ENCODE measurements around the gene PLGRKT.
A peak's percentile ranks its signal among the peaks of the same experiment; 100 is the strongest.

Gene PLGRKT

GRCh38 chr9:5482194-5482593, 44.5 kb upstream of the PLGRKT start:
- Histone ChIP-seq H3K9ac (ENCODE audit: low read length) (no peak overlapping the region), H3K79me1 (ENCODE audit: low read length) (no peaks in the 10 kb centered on the region), H3K36me3 (ENCODE audit: control insufficient read depth in 1 of 2, insufficient read depth in 2 of 2, low read length in 2 of 2) (no peaks in the 10 kb centered on the region), H3K4ac (ENCODE audit: low read depth, low read length) (no peak overlapping the region), H3K79me2 (ENCODE audit: control insufficient read depth, insufficient read depth, low read length, poor library complexity) (no peaks in the 10 kb centered on the region), H2BK5ac (ENCODE audit: low read depth, low read length, poor library complexity) (no peak overlapping the region), H3K18ac (ENCODE audit: low read length) (no peak overlapping the region), H3K4me1 (ENCODE audit: control insufficient read depth in 1 of 2, insufficient read depth in 2 of 2, low read length in 2 of 2) (no peaks in the 10 kb centered on the region), H2AFZ (ENCODE audit: insufficient read depth, low read length, poor library complexity) (no peak overlapping the region), H4K12ac (ENCODE audit: low read depth, low read length) (no peak overlapping the region), H2AK5ac (ENCODE audit: low read length) (no peak overlapping the region), H4K8ac (ENCODE audit: low read depth, low read length) (no peak overlapping the region), H4K91ac (ENCODE audit: low read depth, low read length) (no peak overlapping the region), H3K23ac (ENCODE audit: low read length) (no peak overlapping the region), H3K27ac (ENCODE audit: low read depth, low read length) (no peak overlapping the region), H3K4me3 (ENCODE audit: low read depth, low read length) (no peak overlapping the region), H3K27me3 (ENCODE audit: insufficient read depth, low read length) (no peaks in the 10 kb centered on the region), H3K4me2 (ENCODE audit: low read length) (no peak overlapping the region), H2BK120ac (ENCODE audit: insufficient read depth, low read length, poor library complexity) (no peak overlapping the region), H2BK12ac (ENCODE audit: low read length) (no peak overlapping the region), H3K9me3 (ENCODE audit: insufficient read depth, low read depth, low read length) (peaks cover 4% of the 10 kb centered on the region), H3K14ac (ENCODE audit: low read length) (no peak overlapping the region)
- WGBS (ENCODE audit: extremely low coverage, insufficient coverage, insufficient read length), result no CpG with 5 or more reads among the region's 8 CpGs
- no peak for DNase-seq

GRCh38 chr9:5481322-5482040, 43.8 kb upstream of the PLGRKT start:
- H3K27ac ChIP-seq (ENCODE audit: low read depth, low read length), result no peak overlapping the region
- H2BK120ac ChIP-seq (ENCODE audit: insufficient read depth, low read length, poor library complexity), result no peak overlapping the region
- no peaks in the 10 kb centered on the region for H3K79me2 ChIP-seq (ENCODE audit: control insufficient read depth, insufficient read depth, low read length, poor library complexity)
- no peak overlapping the region for H4K12ac ChIP-seq (ENCODE audit: low read depth, low read length)
- no peaks in the 10 kb centered on the region for H3K4me1 ChIP-seq (ENCODE audit: control insufficient read depth in 1 of 2, insufficient read depth in 2 of 2, low read length in 2 of 2)
- no peak overlapping the region for H3K9ac ChIP-seq (ENCODE audit: low read length)
- H2AK5ac ChIP-seq (ENCODE audit: low read length), result no peak overlapping the region
- no peak overlapping the region for H2BK12ac ChIP-seq (ENCODE audit: low read length)
- H3K36me3 ChIP-seq (ENCODE audit: control insufficient read depth in 1 of 2, insufficient read depth in 2 of 2, low read length in 2 of 2), result no peaks in the 10 kb centered on the region
- H3K4me2 ChIP-seq (ENCODE audit: low read length), result no peak overlapping the region
- no peak overlapping the region for H4K91ac ChIP-seq (ENCODE audit: low read depth, low read length)
- peaks cover 4% of the 10 kb centered on the region for H3K9me3 ChIP-seq (ENCODE audit: insufficient read depth, low read depth, low read length)
- H3K79me1 ChIP-seq (ENCODE audit: low read length), result no peaks in the 10 kb centered on the region
- H3K18ac ChIP-seq (ENCODE audit: low read length), result no peak overlapping the region
- DNase-seq, result peak in 1 of 2 donors; percentile 58
- no CpG with 5 or more reads among the region's 5 CpGs for WGBS (ENCODE audit: extremely low coverage, insufficient coverage, insufficient read length)
- H2AFZ ChIP-seq (ENCODE audit: insufficient read depth, low read length, poor library complexity), result no peak overlapping the region
- no peak overlapping the region for H3K14ac ChIP-seq (ENCODE audit: low read length)
- no peak overlapping the region for H4K8ac ChIP-seq (ENCODE audit: low read depth, low read length)
- H3K23ac ChIP-seq (ENCODE audit: low read length), result no peak overlapping the region
- no peak overlapping the region for H3K4ac ChIP-seq (ENCODE audit: low read depth, low read length)
- H3K4me3 ChIP-seq (ENCODE audit: low read depth, low read length), result no peak overlapping the region
- H3K27me3 ChIP-seq (ENCODE audit: insufficient read depth, low read length), result no peaks in the 10 kb centered on the region
- no peak overlapping the region for H2BK5ac ChIP-seq (ENCODE audit: low read depth, low read length, poor library complexity)

GRCh38 chr9:5480919-5481318, 43.2 kb upstream of the PLGRKT start:
- Histone ChIP-seq H2AK5ac (ENCODE audit: low read length) (no peak overlapping the region), H2AFZ (ENCODE audit: insufficient read depth, low read length, poor library complexity) (no peak overlapping the region), H3K23ac (ENCODE audit: low read length) (no peak overlapping the region), H3K4me1 (ENCODE audit: control insufficient read depth in 1 of 2, insufficient read depth in 2 of 2, low read length in 2 of 2) (no peaks in the 10 kb centered on the region), H3K79me2 (ENCODE audit: control insufficient read depth, insufficient read depth, low read length, poor library complexity) (no peaks in the 10 kb centered on the region), H3K36me3 (ENCODE audit: control insufficient read depth in 1 of 2, insufficient read depth in 2 of 2, low read length in 2 of 2) (no peaks in the 10 kb centered on the region), H3K4me2 (ENCODE audit: low read length) (no peak overlapping the region), H3K18ac (ENCODE audit: low read length) (no peak overlapping the region), H3K9me3 (ENCODE audit: insufficient read depth, low read depth, low read length) (peaks cover 4% of the 10 kb centered on the region), H2BK5ac (ENCODE audit: low read depth, low read length, poor library complexity) (no peak overlapping the region), H3K27me3 (ENCODE audit: insufficient read depth, low read length) (no peaks in the 10 kb centered on the region), H3K14ac (ENCODE audit: low read length) (no peak overlapping the region), H3K4ac (ENCODE audit: low read depth, low read length) (no peak overlapping the region), H4K12ac (ENCODE audit: low read depth, low read length) (no peak overlapping the region), H2BK120ac (ENCODE audit: insufficient read depth, low read length, poor library complexity) (no peak overlapping the region), H3K4me3 (ENCODE audit: low read depth, low read length) (no peak overlapping the region), H4K91ac (ENCODE audit: low read depth, low read length) (no peak overlapping the region), H3K27ac (ENCODE audit: low read depth, low read length) (no peak overlapping the region), H2BK12ac (ENCODE audit: low read length) (no peak overlapping the region), H3K9ac (ENCODE audit: low read length) (no peak overlapping the region), H4K8ac (ENCODE audit: low read depth, low read length) (no peak overlapping the region), H3K79me1 (ENCODE audit: low read length) (no peaks in the 10 kb centered on the region)
- WGBS (ENCODE audit: extremely low coverage, insufficient coverage, insufficient read length), result no CpG with 5 or more reads among the region's 4 CpGs
- DNase-seq, result no peak

GRCh38 chr9:5479994-5480694, 42.4 kb upstream of the PLGRKT start:
- H3K9me3 ChIP-seq (ENCODE audit: insufficient read depth, low read depth, low read length), result peaks cover 4% of the 10 kb centered on the region
- H3K4me2 ChIP-seq (ENCODE audit: low read length), result no peak overlapping the region
- no CpG with 5 or more reads among the region's 3 CpGs for WGBS (ENCODE audit: extremely low coverage, insufficient coverage, insufficient read length)
- no peak overlapping the region for H3K9ac ChIP-seq (ENCODE audit: low read length)
- H2BK12ac ChIP-seq (ENCODE audit: low read length), result no peak overlapping the region
- no peak overlapping the region for H3K4me3 ChIP-seq (ENCODE audit: low read depth, low read length)
- no peaks in the 10 kb centered on the region for H3K36me3 ChIP-seq (ENCODE audit: control insufficient read depth in 1 of 2, insufficient read depth in 2 of 2, low read length in 2 of 2)
- no peak overlapping the region for H2BK120ac ChIP-seq (ENCODE audit: insufficient read depth, low read length, poor library complexity)
- no peaks in the 10 kb centered on the region for H3K4me1 ChIP-seq (ENCODE audit: control insufficient read depth in 1 of 2, insufficient read depth in 2 of 2, low read length in 2 of 2)
- H3K27ac ChIP-seq (ENCODE audit: low read depth, low read length), result no peak overlapping the region
- H3K79me1 ChIP-seq (ENCODE audit: low read length), result no peaks in the 10 kb centered on the region
- H4K91ac ChIP-seq (ENCODE audit: low read depth, low read length), result no peak overlapping the region
- H4K8ac ChIP-seq (ENCODE audit: low read depth, low read length), result no peak overlapping the region
- no peaks in the 10 kb centered on the region for H3K27me3 ChIP-seq (ENCODE audit: insufficient read depth, low read length)
- H4K12ac ChIP-seq (ENCODE audit: low read depth, low read length), result no peak overlapping the region
- DNase-seq, result no peak
- no peak overlapping the region for H3K4ac ChIP-seq (ENCODE audit: low read depth, low read length)
- no peaks in the 10 kb centered on the region for H3K79me2 ChIP-seq (ENCODE audit: control insufficient read depth, insufficient read depth, low read length, poor library complexity)
- H3K14ac ChIP-seq (ENCODE audit: low read length), result no peak overlapping the region
- no peak overlapping the region for H3K23ac ChIP-seq (ENCODE audit: low read length)
- no peak overlapping the region for H2BK5ac ChIP-seq (ENCODE audit: low read depth, low read length, poor library complexity)
- no peak overlapping the region for H3K18ac ChIP-seq (ENCODE audit: low read length)
- H2AK5ac ChIP-seq (ENCODE audit: low read length), result no peak overlapping the region
- no peak overlapping the region for H2AFZ ChIP-seq (ENCODE audit: insufficient read depth, low read length, poor library complexity)

Measured in trophoblast cell (in vitro differentiated cells and primary cell).